ENCODE results near the gene FAM210B. TPM values are rescaled to one million over a fixed set of nuclear protein-coding genes. Genes with fewer than 3 reads are reported as not detected.

The FAM210B gene
- total RNA-seq, 2 donors from 2014 or later: 31.1 to 32.9 TPM

- ATAC-seq: no peak
- no peak for DNase-seq
- intact Hi-C loops (cut with DNase I): no loop called here
These were observed 56.3 kb downstream of the FAM210B start for GRCh38 chr20:56414842-56415765.

GRCh38 chr20:56417402-56417801 is 58.6 kb downstream of the FAM210B start:
- DNase-seq: no peak
- no peak for ATAC-seq
- intact Hi-C loops (cut with DNase I): no loop called here

- intact Hi-C loops (cut with DNase I): no loop called here
- ATAC-seq (no peak), DNase-seq (no peak)
These were observed 59.1 kb downstream of the FAM210B start for GRCh38 chr20:56417911-56418310.

Other genes with a start within 250 kb of the FAM210B start
- not detected for gene MC3R, start 110.2 kb upstream of the FAM210B start, total RNA-seq
- 10 to 100 TPM in 1 of 2 donors, 1 to 10 TPM in 1; 8.9 to 10.3 TPM for gene AURKA, start 33.2 kb downstream of the FAM210B start, total RNA-seq
- gene CSTF1, start 33.7 kb downstream of the FAM210B start, total RNA-seq: 10 to 100 TPM; 20.2 to 20.9 TPM
- under 1 TPM; 0.65 to 0.80 TPM for gene CASS4, start 53.3 kb downstream of the FAM210B start, total RNA-seq
- gene RTF2, start 109.7 kb downstream of the FAM210B start, total RNA-seq: 10 to 100 TPM; 68.6 to 73.2 TPM
- not detected for gene FAM209A, start 165.8 kb downstream of the FAM210B start, total RNA-seq
- not detected for gene FAM209B, start 174.3 kb downstream of the FAM210B start, total RNA-seq